ENCODE data around the gene KIAA0586.
"Not testable (repeated sequence)": the region's sequence is repeated elsewhere in the genome, so short reads cannot be mapped to it uniquely, and the experiment has no call there.

KIAA0586 gene

DNA sequence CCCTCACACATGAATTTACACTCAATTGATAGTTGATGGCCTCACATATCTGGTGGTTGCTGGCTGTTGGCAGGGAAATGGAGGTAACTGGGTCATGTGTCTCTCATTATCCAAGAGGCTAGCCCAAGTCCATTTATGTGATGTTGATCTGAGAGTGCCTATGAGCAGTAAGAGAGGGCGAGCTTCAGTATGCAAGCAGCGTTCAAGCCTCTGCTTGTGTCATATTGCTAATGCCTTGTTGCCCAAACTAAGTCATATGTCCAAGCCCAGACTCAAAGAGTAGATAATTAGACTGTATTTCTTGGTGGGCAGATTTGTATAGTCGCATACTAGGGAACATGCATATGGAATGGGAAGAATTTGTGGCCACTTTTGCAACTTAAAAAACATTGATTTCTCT is 126.4 kb downstream of the KIAA0586 start:
- DNase-seq, result no peak

DNA sequence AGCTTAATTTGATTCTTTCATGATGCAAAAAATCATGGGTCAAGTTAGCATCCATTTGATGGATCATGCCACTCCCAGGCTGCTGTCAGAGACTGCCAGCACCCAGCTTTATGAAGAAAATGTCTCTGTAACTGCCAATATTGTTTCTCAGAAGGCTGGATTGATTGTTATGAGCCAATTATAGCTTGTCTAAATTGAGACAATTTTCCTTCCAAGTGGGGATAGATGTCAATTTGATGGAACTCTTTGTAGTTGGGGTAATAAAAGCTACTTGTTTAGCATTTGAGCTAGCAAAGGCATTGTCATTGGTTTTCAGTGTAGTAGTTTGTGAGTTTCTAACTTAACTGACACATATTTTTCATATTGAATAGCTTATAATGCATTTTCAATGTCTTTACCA is 128.1 kb downstream of the KIAA0586 start:
- DNase-seq, result no peak

DNA sequence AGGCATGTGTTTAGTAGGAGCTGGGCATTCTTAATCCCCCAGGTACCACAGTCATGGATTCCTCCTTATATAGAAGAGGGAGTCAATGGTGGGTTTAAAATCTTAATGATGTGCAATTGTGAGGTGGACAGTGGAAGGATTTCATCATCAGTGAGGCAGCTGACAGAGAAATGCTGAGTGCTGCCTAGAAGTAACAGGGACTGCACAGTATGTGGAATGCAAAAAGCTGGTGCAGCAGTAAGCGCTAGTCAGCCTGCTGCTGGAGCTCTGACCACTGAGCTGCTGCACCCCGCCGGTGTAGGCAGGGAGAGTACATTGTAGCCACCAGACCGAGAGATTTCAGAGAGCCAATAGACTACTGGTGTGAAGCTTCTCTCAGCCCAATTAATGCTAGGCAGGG is 129.7 kb downstream of the KIAA0586 start:
- DNase-seq, result no peak

DNA sequence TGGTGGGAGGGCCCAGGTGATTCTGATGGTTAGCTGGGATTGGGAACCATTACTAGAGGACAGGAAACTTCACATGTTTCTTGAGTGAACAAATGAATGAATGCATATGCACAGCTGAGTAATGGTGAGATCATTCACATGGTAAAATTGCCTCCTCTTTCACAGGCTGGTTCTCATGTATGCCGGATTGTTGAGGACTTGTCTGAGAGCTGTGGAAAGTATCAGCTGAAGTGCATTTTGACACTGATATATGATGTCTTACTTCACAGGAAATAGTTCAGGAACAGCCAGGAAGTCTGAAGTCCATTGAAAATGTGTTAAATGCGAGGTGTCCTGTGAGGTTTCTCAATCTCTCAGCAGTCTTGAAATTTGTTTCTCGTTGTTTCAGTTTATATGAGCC is 132.7 kb downstream of the KIAA0586 start:
- DNase-seq, result no peak

DNA sequence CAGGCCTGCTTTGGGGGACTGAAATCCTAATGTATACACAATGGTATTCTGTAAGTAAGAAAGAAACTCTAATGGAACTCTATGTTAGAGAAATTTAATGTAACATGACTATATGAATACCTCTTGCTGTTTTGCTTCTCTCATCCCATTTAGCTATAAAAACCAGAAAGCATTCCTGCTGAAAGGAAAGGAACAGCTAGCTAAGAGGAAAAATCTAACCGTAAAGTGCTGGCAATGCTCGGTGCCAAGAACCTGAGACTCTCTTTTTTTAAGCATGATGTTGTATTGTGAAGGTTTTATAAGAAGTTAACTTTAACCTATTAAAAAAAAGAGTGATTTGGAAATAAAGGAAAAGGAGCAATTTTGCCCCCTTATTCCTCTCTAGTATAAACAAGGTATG is 134.6 kb downstream of the KIAA0586 start:
- no peak for DNase-seq

DNA sequence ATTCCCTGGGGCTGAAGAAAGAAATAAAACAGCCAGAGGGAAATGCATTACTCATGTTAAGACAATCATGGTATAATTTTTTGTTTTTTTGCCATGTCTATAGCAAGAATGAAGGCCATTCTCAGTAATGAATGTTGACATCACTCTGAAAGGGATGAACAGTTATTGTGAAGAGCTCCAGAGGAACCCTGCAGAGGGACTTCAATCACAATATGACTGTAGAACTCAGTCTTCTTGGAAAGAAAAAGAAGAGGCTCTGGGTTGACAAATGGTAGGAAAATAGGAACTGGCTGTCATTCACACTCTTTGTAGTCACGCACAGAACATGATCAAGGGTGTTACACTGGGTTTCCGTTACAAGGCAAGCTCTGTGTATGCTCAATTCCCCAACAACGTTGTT is 136.5 kb downstream of the KIAA0586 start:
- no peak for DNase-seq

DNA sequence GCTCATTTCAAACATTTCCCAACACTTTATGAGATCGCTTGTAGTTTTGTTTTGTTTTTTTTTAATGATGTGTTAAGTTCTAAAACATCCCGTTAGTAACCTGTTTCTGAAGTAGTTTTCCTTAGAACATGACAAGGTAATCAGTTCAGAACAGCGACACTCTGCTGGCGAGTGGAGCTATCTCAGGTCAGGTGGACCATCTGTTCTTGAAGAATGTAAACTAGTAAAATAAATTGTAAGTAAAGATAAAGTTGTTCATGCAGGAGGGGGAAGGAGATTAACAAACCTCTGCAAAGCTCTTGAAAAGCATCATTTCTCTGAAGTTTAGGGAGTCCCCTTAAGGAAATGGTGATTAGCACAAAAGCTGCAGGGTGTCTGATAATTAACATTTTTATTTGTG is 138.3 kb downstream of the KIAA0586 start:
- no peak for DNase-seq

DNA sequence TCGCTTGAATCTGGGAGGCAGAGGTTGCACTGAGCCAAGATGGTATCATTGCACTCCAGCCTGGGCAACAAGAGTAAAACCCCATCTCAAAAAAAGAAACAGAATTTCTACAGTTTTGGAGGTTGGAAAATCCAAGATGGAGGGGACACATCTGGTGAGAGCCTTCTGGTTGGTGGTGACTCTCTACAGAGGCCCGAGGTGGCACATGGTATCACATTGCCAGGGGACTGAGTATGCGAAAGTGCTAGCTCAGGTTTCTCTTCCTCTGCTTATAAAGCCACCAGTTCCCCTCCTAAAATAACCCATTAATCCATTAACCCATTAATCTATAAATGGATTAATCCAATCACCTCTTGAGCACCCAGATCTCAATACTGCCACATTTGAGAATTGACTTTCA is 139.5 kb downstream of the KIAA0586 start:
- DNase-seq, result no peak

DNA sequence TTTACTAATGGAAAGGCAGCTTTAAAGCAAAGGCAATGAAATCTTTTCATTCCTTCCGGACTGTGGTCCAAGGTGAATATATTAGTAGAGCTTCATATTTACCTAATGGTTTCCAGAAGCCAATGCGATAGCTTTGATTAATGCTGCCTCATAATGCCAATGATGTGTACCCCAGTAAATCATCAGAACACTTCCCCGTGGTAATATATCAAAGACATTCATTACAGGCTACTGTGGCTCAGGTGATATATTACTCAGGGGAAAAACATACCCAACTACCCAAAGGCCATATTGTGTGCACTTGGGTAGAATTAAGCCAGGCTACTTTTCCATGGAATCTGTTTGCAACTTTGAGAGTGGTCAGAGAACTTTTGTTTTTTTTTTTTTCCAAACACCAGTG is 140.8 kb downstream of the KIAA0586 start:
- no peak for DNase-seq

DNA sequence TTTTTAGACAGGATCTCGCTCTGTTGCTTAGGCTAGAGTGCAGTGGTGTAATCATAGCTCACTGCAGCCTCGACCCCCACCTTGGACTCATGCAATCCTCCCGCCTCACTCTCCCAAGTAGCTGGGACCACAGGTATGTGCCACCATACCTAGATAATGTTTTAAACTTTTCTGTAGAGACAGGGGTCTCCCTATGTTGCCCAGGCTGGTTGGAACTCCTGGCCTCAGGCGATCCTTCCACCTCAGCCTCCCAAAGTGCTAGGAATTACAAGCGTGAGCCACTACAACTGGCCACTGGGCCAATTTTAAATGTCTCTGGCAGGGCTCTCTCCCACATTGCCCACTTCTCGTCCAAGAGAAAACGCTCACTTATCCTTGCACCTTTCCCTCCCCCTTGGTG is 143.7 kb downstream of the KIAA0586 start:
- DNase-seq, result no peak

DNA sequence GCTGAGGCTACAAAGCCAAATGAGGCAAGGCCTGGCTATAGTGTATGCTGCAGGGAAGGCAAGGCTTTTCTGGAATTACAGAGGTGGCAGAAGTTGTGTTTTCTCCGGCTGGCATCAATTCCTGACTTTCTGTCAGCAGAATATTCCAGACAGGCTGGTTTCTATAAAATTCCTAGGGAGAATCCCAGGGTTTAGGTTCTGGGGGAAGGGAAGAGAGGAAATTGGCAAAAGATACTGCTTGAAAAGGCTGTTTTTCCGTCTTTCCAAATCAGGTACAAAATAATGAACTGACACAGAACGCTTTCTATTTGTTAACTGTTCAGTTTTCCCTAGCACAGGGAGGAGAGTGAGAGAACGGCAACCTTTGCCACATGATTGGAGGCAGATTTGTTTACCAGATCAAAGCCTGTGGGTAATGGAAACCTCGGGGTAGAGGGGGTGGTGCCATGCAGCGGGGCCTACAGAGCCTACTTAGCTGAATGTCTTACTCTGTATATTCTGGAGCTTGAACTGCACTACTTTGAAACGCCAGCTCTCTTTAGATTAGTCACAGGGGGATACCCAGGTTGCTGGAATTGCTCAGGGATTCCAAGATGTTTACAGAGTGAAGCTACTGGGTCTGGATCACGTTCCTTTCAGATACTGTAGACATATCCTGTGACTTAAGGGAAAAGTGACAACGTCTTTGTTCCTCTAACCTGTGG is 144.4 kb downstream of the KIAA0586 start:
- no peak for DNase-seq

DNA sequence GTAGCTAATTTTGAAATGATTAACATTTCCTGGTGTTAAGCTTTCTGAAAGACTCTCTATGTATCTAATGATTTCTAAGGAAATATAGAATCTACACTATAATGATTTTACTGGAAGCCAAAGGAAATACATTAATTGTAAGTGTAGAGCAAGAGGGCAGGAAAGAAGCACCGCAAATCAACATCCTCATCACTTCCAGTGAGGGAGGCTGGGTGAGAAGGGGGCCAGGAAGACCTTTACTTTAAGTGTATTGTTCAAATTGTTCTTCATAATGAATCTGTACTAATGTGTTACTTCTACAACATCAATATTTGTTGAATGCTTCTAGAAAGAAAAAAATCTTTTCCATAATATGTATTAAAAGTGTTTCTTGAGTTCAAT is 144.9 kb downstream of the KIAA0586 start:
- no peak for DNase-seq

DNA sequence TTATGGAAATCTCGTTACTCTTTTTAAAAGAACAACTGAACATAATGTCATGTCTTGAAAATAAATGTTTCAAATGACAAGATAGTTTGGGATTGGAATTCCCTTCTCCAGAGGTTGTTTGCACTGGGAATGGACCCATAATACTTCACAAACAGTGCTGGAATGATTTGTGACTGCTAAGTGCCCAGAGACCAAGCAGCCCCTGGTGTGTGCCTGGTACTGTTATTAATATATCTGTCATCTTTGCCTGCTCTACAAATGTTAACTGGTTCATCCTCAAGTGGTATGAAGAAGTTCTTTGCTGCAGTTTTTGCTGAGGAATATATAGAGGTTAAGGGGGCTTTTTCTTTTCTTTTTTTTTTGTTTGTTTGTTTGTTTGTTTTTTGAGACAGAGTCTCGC is 145.3 kb downstream of the KIAA0586 start:
- DNase-seq, result no peak

DNA sequence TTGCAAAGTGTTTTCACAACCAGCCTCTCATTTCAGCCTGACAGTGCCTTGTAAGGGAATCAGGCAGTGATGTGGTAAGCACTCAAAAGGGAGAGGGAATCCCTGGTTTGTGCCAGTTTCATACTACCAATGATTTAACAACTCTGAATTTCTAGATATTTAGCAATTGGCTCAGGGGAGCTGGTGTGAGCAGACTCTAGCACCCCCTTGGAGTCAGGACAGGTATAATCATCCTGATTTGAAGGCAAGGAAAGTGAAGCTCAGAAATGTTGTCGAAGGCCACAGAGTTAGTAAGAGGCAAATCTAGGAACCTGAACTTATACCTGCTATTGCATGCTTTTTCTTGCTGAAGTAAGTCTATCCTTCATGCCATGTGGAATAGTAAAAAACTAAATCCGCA is 147.1 kb downstream of the KIAA0586 start:
- DNase-seq, result no peak

DNA sequence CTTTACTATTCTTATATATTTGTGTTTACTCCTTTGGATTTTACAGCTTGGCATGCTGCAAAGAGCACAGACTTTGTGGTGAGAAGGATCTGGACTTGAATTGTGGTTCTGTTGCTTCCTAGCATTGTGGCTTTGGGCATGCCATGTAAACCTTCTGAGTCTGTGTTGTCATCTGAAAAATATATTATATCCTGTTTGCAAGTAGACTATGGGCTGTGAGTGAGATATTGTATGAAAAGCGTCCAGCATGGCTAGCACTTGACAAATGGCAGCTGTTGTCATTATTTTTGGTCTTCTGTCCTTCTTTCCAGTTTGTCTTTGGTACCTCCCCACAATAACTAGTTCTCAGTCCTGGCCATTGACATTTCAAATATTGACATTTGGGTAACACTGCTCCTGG is 148.4 kb downstream of the KIAA0586 start:
- no peak for DNase-seq

DNA sequence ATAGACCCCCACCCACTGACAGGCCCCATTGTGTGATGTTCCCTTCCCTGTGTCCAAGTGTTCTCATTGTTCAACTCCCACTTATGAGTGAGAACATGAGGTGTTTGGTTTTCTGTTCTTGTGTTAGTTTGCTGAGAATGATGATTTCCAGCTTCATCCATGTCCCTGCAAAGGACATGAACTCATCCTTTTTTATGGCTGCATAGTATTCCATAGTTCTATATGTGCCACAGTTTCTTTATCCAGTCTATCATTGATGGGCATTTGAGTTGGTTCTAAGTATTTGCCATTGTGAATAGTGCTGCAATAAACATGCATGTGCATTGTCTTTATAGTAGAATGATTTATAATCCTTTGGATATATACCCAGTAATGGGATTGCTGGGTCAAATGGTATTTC is 152.5 kb downstream of the KIAA0586 start:
- DNase-seq, result not testable (repeated sequence)

DNA sequence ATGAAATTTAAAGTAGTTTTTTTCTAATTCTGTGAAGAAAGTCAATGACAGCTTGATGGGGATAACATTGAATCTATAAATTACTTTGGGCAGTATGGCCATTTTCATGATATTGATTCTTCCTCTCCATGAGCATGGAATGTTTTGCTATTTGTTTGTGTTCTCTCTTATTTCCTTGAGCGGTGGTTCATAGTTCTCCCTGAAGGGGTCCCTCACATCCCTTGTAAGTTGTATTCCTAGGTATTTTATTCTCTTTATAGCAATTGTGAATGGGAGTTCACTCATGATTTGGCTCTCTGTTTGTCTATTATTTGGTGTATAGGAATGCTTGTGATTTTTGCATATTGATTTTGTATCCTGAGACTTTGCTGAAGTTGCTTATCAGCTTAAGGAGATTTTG is 153.9 kb downstream of the KIAA0586 start:
- DNase-seq, result not testable (repeated sequence)

DNA sequence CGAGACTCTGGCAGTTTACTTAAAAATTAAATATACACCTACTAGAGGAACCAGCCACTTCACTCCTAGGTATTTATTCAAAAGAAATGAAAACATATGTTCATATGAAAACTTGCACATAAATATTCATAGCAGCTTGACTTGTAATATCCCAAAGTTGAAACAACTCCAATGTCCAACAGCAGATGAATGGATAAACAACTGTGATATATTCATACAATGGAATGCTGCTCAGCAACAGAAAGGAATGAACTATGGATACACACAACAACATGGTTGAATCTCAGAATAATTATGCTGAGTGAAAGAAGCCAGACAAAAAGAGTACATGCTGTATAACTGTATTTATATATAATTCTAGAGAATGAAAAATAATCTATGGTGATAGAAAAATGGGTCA is 156.9 kb downstream of the KIAA0586 start:
- DNase-seq, result no peak

DNA sequence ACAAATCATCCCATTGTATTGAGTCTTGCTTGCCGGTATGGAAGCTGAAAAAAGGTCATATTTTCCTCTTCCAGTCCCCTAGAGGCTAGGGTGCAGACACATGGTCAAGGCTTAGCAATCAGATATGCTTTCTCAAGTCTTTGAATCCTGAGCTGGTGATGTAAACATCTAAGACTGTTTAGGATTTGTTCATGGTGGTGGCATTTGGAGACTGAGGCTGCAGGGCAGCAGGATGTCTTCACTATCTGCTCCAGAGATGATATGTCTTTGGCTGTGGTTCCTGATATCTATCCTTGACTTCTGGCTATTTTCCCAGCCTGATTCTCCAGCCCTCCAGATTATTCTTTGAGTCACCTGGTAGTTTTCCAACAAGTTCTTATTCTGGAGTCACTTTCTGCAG is 159.8 kb downstream of the KIAA0586 start:
- DNase-seq, result no peak

DNA sequence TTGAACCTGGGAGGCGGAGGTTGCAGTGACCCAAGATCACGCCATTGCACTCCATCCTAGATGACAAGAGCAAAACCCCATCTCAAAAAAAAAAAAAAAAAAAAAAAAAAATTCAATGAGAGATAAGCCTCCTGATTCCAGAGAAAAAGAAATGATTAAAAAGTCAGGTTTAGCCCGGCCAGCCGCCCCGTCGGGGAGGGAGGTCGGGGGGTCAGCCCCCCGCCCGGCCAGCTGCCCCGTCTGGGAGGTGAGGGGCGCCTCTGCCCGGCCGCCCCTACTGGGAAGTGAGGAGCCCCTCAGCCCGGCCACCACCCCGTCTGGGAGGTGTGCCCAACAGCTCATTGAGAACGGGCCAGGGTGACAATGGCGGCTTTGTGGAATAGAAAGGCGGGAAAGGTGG is 160.8 kb downstream of the KIAA0586 start:
- not testable (repeated sequence) for DNase-seq

DNA sequence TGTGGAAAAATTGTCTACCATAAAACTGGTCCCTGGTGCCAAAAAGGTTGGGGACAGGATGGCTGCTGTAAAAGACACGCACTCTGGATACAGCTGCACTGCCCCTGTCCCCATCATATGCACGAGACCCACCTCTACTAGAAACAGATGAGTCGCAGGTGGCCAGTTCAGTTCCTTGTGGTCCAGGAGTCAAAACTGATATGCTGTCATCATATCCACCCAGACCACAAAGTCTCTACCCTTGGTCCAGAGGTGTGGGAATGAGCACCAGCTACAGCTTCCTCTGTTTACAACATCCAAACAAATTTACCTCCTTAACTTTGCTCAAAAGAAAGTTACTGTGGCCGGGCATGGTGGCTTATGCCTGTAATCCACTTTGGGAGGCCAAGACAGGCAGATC is 166.5 kb downstream of the KIAA0586 start:
- DNase-seq, result no peak

DNA sequence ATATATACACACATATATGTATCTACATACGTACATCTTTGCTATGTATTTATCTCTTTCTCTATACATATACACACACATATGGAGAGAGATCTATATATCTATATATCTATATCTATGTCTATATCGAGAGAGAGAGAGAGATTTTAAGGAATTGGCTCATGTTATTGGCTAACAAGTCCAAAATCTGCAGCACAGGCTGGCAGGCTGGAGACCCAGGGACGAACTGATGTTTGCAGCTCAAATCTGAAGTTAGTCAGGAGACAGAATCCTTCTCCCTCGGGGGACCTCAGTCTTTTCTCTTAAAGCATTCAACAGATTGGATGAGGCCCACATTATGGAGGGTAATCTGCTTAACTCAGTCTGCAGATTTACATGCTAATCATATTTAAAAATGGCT is 169.5 kb downstream of the KIAA0586 start:
- no peak for DNase-seq

DNA sequence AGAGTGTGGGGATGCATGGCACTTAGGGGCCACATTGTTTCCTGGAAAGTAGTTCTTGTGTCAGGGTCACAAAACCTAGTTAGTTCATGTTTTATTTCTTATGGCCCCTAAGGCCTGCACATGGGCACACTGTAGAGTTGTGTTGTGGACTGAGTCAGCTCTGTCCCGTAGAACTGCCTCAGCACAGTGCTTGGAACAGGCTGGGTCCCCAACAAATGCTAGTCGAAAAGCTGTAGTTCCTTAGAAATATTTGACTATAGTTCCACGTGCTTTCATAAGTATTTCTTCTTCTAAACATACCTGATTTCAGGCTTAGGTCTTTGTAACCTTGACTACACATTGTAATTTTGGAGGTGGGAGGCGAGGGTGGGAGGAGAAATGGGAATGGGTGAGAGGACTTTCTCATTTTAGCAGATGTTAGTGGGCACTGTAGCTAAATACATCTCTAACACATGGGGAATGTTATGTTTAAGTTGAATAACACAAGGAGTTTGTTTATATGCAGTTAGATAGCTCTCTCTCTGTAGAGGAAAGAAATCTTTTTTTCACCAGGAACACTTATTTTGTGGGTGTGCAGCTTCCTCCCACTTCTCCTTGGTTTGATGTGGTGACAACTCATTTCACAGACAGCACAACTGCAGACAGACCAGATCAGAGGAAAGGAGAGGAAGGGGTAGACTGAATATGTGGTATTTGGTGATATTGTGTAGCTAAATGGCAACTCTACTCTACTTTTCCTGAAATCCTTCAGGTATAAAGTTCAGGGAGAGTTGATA is 170.7 kb downstream of the KIAA0586 start:
- DNase-seq, result no peak

DNA sequence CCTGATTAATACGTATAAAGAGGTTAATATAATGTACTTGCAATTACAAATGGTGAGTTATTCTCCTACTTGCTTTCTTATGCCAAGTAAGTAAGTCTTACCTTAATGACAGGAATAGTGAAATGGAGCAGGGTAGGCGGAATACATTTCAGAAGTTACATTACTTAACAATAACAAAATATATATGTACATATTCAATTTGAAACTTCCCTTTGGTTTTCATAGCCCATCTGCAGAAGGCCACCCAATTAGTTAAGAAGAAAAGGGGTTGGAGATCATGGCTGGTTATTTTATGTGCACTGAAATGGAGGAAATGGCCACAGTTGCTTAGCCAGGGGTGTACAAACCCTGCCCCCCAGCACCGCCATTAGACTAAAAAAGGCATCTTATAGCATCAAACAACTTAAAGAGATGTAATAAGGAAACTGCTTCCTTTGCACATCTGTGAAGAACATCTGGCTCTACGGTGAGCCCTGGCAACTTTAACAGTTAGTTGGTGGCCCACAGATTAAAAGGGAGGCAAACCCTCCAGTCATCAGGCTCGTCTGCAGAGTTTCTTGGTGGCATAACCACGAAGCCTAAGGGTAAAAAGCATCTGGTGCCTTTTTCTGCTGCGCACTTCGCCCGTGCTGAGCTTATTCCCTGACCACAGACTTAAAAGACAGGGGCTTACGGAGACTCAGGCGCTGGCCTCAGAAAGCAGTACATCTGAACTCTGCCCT is 171.4 kb downstream of the KIAA0586 start:
- no peak for DNase-seq
